DOHH2 (cell line): Measurements from ENCODE around the gene NAB1.

Experiments
- H3F3A ChIP-seq: fragments of 200-600 bp; sonication (generic), shearing (Covaris generic); 2 replicates; pipeline ENCODE4 v1.6.0; 2016; ENCODE audit warnings: antibody characterized with exemption, mild to moderate bottlenecking; ENCODE audit not compliant: control insufficient read depth, insufficient read depth
- H3K27ac ChIP-seq: fragments of 200-600 bp; sonication (generic); 2 replicates; pipeline ENCODE4 v1.5.1; 2014; ENCODE audit warnings: low read depth, mild to moderate bottlenecking, low read length, moderate library complexity
- H3K27me3 ChIP-seq: fragments of 200-600 bp; sonication (generic); 2 replicates; pipeline ENCODE4 v1.6.1; 2014; ENCODE audit warnings: mild to moderate bottlenecking, low read length, mixed read lengths; ENCODE audit not compliant: control insufficient read depth
- H3K36me3 ChIP-seq: fragments of 200-600 bp; sonication (generic); 2 replicates; pipeline ENCODE4 v1.6.1; 2014; ENCODE audit warnings: mild to moderate bottlenecking, low read length, moderate library complexity, mixed read lengths; ENCODE audit not compliant: control insufficient read depth
- H3K4me1 ChIP-seq: fragments of 200-600 bp; sonication (generic); 2 replicates; pipeline ENCODE4 v1.6.1; 2014; ENCODE audit warnings: mild to moderate bottlenecking, low read length, mixed read lengths; ENCODE audit not compliant: control insufficient read depth
- H3K4me2 ChIP-seq: fragments of 200-600 bp; sonication (generic); 2 replicates; pipeline ENCODE4 v1.6.0; 2014; ENCODE audit warnings: mild to moderate bottlenecking, low read length, moderate library complexity
- H3K4me3 ChIP-seq: fragments of 200-600 bp; sonication (generic); 2 replicates; pipeline ENCODE4 v1.5.1; 2014; ENCODE audit warnings: mild to moderate bottlenecking, low read length, mixed read lengths
- H3K79me2 ChIP-seq: fragments of 200-600 bp; sonication (generic); 2 replicates; pipeline ENCODE4 v1.6.1; 2014; ENCODE audit warnings: mild to moderate bottlenecking, low read length, mixed read lengths; ENCODE audit not compliant: control insufficient read depth
- H3K9me2 ChIP-seq: fragments of 200-600 bp; sonication (generic); replicated peaks from 2 replicates; pipeline ENCODE4 v1.6.1; 2014; ENCODE audit warnings: mild to moderate bottlenecking, low read length, mixed read lengths; ENCODE audit not compliant: control insufficient read depth
- H3K9me3 ChIP-seq: fragments of 200-600 bp; sonication (generic); 2 replicates; pipeline ENCODE4 v1.6.1; 2014; ENCODE audit warnings: antibody characterized with exemption, low read length, mixed read lengths; ENCODE audit not compliant: control insufficient read depth, insufficient read depth
- H4K20me1 ChIP-seq: fragments of 200-600 bp; sonication (generic); 2 replicates; pipeline ENCODE4 v1.6.0; 2014; ENCODE audit warnings: low read depth, mild to moderate bottlenecking, antibody characterized with exemption, low read length, moderate library complexity; ENCODE audit not compliant: control insufficient read depth, insufficient read depth
- EZH2phosphoT487 ChIP-seq: fragments of 200-600 bp; sonication (generic); IDR thresholded peaks from 2 replicates; pipeline ENCODE4 v1.6.1; 2017; ENCODE audit warnings: borderline replicate concordance, mild to moderate bottlenecking, antibody characterized with exemption, low read length, moderate library complexity, mixed read lengths
- TF ChIP-seq, protein P1 (sequence below): fragments of 200-600 bp; sonication (generic); IDR thresholded peaks from one replicate; pipeline ENCODE4 v1.5.1; 2014; ENCODE audit warnings: antibody characterized with exemption, mild to moderate bottlenecking, low read depth, low read length; ENCODE audit not compliant: poor library complexity, severe bottlenecking

Gene NAB1

DNA sequence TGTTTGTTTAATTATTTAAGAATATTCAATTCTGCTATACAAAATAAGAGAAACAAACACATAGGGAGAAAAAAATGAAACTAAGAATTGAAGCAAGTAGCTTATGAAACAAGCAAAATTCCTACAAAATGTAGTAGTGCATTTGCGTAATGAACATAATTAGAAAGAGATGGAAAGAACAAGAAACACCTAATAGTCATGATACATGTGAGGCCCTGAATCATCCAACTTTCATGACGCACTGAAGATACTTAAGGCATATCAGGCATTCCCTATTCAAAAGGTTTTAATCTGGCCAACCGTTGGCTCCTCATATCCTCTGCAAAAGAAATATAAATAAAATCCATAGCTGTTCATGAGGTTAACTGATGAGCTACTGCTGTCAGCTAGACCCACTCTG is 14.5 kb upstream of the NAB1 start:
- no peak for TF ChIP-seq EZH2phosphoT487
- TF ChIP-seq, protein P1, sequence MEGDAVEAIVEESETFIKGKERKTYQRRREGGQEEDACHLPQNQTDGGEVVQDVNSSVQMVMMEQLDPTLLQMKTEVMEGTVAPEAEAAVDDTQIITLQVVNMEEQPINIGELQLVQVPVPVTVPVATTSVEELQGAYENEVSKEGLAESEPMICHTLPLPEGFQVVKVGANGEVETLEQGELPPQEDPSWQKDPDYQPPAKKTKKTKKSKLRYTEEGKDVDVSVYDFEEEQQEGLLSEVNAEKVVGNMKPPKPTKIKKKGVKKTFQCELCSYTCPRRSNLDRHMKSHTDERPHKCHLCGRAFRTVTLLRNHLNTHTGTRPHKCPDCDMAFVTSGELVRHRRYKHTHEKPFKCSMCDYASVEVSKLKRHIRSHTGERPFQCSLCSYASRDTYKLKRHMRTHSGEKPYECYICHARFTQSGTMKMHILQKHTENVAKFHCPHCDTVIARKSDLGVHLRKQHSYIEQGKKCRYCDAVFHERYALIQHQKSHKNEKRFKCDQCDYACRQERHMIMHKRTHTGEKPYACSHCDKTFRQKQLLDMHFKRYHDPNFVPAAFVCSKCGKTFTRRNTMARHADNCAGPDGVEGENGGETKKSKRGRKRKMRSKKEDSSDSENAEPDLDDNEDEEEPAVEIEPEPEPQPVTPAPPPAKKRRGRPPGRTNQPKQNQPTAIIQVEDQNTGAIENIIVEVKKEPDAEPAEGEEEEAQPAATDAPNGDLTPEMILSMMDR: no peak
- Histone ChIP-seq H3K4me2 (no peak overlapping the region), H3K79me2 (no peaks in the 10 kb centered on the region), H3K27ac (no peak overlapping the region), H3K9me2 (no peaks in the 10 kb centered on the region), H3K36me3 (peaks cover 3% of the 10 kb centered on the region; the same call in 1 of the 2 replicates), H3F3A (no peaks in the 10 kb centered on the region), H3K9me3 (no peaks in the 10 kb centered on the region), H4K20me1 (no peaks in the 10 kb centered on the region), H3K4me1 (peaks cover 25% of the 10 kb centered on the region), H3K4me3 (no peak overlapping the region), H3K27me3 (no peaks in the 10 kb centered on the region)

DNA sequence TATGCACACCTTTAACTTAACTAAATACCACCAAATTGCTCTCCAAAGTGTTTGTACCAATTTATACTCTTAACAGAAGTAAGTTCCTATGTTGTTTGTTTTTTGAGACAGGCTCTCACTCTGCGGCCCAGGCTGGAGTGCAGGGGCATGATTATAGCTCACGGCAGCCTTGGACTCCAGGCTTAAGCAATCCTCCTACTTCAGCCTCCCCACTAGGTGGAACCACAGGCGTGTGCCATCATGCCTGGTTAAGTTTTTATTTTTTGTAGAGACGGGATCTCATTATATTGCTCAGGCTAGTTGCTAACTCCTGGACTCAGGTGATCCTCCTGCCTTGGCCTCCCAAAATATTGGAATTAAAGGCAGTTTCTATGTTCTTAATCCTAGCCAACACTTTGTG is 13.1 kb upstream of the NAB1 start:
- Histone ChIP-seq H3K4me2 (no peak overlapping the region), H3F3A (no peaks in the 10 kb centered on the region), H3K79me2 (no peaks in the 10 kb centered on the region), H3K9me3 (no peaks in the 10 kb centered on the region), H3K36me3 (peaks cover 3% of the 10 kb centered on the region; the same call in 1 of the 2 replicates), H3K27me3 (no peaks in the 10 kb centered on the region), H3K4me1 (peaks cover 25% of the 10 kb centered on the region), H3K27ac (no peak overlapping the region), H3K9me2 (no peaks in the 10 kb centered on the region), H4K20me1 (no peaks in the 10 kb centered on the region), H3K4me3 (no peak overlapping the region)
- TF ChIP-seq, protein P1: no peak
- no peak for TF ChIP-seq EZH2phosphoT487

DNA sequence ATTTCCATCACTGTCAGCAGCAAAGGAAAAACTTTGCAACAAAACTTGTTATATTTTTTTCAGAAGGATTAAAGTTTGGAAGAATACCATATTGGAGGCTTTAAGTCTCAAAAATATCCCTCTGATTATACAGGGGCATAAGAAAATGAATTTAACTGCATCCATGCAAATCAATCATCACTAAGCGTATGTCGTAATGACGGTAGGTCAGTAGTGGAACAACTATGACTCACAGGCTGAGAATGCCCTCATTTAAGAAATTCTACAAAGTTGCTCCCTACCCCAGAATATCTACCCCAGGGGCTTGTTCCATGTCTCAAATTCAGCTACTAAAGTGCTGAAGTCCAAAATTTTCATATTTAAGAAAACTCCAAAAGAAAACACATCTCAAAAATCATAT is 12.5 kb upstream of the NAB1 start:
- TF ChIP-seq, protein P1: no peak
- TF ChIP-seq EZH2phosphoT487: no peak
- peaks cover 3% of the 10 kb centered on the region; the same call in 1 of the 2 replicates for H3K36me3 ChIP-seq
- no peaks in the 10 kb centered on the region for H3K9me2 ChIP-seq
- no peaks in the 10 kb centered on the region for H3K79me2 ChIP-seq
- no peak overlapping the region for H3K27ac ChIP-seq
- no peaks in the 10 kb centered on the region for H3K9me3 ChIP-seq
- H3K27me3 ChIP-seq: no peaks in the 10 kb centered on the region
- no peaks in the 10 kb centered on the region for H4K20me1 ChIP-seq
- H3K4me3 ChIP-seq: no peak overlapping the region
- peaks cover 25% of the 10 kb centered on the region for H3K4me1 ChIP-seq
- H3F3A ChIP-seq: no peaks in the 10 kb centered on the region
- H3K4me2 ChIP-seq: peak overlapping the region; percentile 73
